ENCODE data around the gene MMP24OS.

The MMP24OS gene

DNA sequence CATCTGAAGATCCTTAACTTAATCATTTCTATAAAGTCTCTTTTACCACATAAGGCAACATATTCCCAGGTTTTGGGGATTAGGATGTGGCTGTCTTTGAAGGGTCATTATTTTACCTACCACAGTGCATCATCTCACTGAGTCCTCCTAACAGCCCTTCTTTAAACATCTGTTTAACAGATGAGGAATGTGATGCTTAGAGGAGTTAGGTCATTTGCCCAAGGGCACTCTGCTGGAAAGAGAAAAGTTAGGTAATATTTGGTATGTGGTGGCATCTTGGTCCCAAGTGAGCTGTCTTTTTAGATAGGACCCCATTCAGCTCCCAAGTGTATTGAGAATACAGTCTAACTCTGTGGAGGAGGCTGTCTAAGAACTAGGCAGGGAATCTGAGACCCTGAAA, 40.4 kb downstream of the MMP24OS start:
- H3K9ac ChIP-seq (ENCODE audit: low read length) = no peak overlapping the region
- H3K9me3 ChIP-seq (ENCODE audit: control insufficient read depth, low read length) = no peaks in the 10 kb centered on the region
- H3K4me1 ChIP-seq (ENCODE audit: control insufficient read depth, insufficient read depth, low read length) = peaks cover 4% of the 10 kb centered on the region
- no peaks in the 10 kb centered on the region for H3K36me3 ChIP-seq (ENCODE audit: control insufficient read depth, insufficient read depth, low read length, severe bottlenecking)
- peak; percentile 27 for DNase-seq (ENCODE audit: low read depth)
- no peaks in the 10 kb centered on the region for H3K27me3 ChIP-seq (replicated peaks; ENCODE audit: control insufficient read depth, insufficient read depth, low read length)
- no peak overlapping the region for H3K4me3 ChIP-seq (ENCODE audit: low read length)

DNA sequence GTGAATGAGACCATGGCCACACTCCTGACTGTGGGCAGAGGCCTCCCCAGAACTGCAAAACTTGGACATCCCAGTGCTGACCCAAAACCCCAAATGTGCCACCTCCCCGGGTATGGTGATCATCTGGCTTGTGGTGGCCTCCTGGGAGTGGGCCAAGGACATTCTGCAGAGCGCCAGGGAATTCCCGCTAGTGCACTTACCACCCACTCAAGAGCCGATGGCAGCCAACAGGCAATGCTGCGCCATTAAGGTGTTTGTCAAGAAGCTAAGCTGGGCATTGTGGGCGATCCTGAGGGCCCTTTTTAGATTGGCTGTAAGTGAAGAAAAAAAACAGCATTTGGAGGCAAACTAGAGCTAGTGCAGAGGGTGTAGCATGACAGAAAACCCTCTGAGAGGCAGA, 42.0 kb downstream of the MMP24OS start:
- Histone ChIP-seq H3K36me3 (ENCODE audit: control insufficient read depth, insufficient read depth, low read length, severe bottlenecking) (no peaks in the 10 kb centered on the region), H3K4me1 (ENCODE audit: control insufficient read depth, insufficient read depth, low read length) (peaks cover 4% of the 10 kb centered on the region), H3K27me3 (replicated peaks; ENCODE audit: control insufficient read depth, insufficient read depth, low read length) (no peaks in the 10 kb centered on the region), H3K9me3 (ENCODE audit: control insufficient read depth, low read length) (no peaks in the 10 kb centered on the region), H3K4me3 (ENCODE audit: low read length) (no peak overlapping the region), H3K9ac (ENCODE audit: low read length) (no peak overlapping the region)
- DNase-seq (ENCODE audit: low read depth) = no peak

DNA sequence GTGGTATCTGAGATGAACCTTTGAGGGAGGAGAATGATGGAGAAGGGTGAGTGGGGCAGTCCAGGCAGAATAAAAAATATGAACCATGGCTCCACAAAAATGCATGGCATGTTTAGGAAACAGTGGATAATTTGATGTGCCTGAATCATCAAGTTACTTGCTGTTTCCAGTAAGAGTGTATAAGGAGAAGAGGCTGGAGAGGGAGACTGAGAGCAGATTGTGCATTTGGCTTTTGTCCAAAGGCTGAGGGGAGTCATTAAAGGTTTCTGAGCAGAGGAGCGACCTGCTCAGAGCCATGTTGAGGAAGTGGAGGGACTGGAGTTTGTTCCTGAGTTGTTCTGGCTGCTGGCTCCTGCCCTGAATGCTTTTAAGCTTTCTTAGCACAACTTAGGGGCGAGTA, 45.3 kb downstream of the MMP24OS start:
- H3K36me3 ChIP-seq (ENCODE audit: control insufficient read depth, insufficient read depth, low read length, severe bottlenecking) = no peaks in the 10 kb centered on the region
- no peak overlapping the region for H3K9ac ChIP-seq (ENCODE audit: low read length)
- H3K4me1 ChIP-seq (ENCODE audit: control insufficient read depth, insufficient read depth, low read length) = peaks cover 4% of the 10 kb centered on the region
- H3K9me3 ChIP-seq (ENCODE audit: control insufficient read depth, low read length) = no peaks in the 10 kb centered on the region
- H3K27me3 ChIP-seq (replicated peaks; ENCODE audit: control insufficient read depth, insufficient read depth, low read length) = no peaks in the 10 kb centered on the region
- H3K4me3 ChIP-seq (ENCODE audit: low read length) = no peak overlapping the region
- peak; percentile 69 for DNase-seq (ENCODE audit: low read depth)

DNA sequence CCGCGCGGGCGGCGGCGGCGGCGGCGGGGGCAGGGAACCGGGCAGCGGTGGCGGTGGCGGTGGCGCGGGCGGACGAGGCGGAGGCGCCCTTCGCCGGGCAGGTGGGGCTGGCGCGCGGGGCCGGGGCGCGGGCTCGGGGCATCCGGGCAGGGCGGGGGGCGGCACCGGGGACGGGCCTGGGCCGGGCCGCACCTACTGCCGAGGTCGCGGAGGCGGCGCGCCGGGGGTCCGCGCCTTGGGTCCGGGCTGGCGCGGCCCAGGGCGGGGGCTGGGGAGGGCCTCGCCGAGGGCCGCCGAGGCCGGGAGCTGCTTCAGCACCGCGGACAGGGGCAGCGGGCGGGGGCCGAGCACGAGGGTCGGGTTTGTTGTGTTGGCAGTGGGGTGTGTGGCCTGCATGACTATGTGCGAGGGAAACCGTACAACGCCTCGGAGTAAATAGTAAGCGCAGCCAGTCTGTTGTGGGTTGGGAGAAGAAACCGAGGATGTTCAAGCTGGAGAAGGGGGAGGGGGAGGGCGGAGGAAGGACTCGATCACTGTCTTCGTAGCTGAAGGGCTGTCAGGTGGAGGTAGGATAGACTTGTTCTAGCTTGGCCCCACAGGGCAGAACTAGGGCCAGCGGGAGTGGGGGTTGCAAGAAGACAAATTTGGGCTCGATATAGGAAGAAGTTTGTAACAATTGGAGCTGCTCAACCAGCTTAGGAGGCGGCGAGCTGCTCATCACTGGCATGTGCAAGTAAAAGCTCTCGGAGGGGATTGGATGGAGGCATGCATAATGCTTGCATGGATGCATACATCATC, 50.8 kb downstream of the MMP24OS start:
- peaks cover 2% of the 10 kb centered on the region for H3K4me1 ChIP-seq (ENCODE audit: control insufficient read depth, insufficient read depth, low read length)
- no peaks in the 10 kb centered on the region for H3K9me3 ChIP-seq (ENCODE audit: control insufficient read depth, low read length)
- H3K36me3 ChIP-seq (ENCODE audit: control insufficient read depth, insufficient read depth, low read length, severe bottlenecking) = no peaks in the 10 kb centered on the region
- no peak overlapping the region for H3K9ac ChIP-seq (ENCODE audit: low read length)
- peak overlapping the region; percentile 67 for H3K4me3 ChIP-seq (ENCODE audit: low read length)
- no peaks in the 10 kb centered on the region for H3K27me3 ChIP-seq (replicated peaks; ENCODE audit: control insufficient read depth, insufficient read depth, low read length)
- DNase-seq (ENCODE audit: low read depth) = peak; percentile 76
